H1 (cell line): ENCODE measurements around the gene KIF4A.

Experiments used
- POLR2A ChIP-seq, 2 experiments: IDR thresholded peaks; 1 replicate in 1 of 2; 2 replicates in 1 of 2; pipeline ENCODE4 v1.6.1; 2011; ENCODE audit warnings: low read depth in 2 of 2, low read length in 2 of 2, mild to moderate bottlenecking in 2 of 2; ENCODE audit errors: control extremely low read depth in 1 of 2
- TF ChIP-seq, protein P1 (sequence below), 3 experiments: IDR thresholded peaks; 1 replicate in 2 of 3; 2 replicates in 1 of 3; pipeline versions ENCODE4 v1.5.1 to v1.6.1; 2011; ENCODE audit warnings: low read length in 3 of 3, mild to moderate bottlenecking in 3 of 3, inconsistent platforms in 2 of 3, low read depth in 1 of 3, moderate library complexity in 1 of 3; ENCODE audit not compliant: insufficient read depth in 1 of 3; ENCODE audit errors: control extremely low read depth in 1 of 3

- TF ChIP-seq, protein P1, sequence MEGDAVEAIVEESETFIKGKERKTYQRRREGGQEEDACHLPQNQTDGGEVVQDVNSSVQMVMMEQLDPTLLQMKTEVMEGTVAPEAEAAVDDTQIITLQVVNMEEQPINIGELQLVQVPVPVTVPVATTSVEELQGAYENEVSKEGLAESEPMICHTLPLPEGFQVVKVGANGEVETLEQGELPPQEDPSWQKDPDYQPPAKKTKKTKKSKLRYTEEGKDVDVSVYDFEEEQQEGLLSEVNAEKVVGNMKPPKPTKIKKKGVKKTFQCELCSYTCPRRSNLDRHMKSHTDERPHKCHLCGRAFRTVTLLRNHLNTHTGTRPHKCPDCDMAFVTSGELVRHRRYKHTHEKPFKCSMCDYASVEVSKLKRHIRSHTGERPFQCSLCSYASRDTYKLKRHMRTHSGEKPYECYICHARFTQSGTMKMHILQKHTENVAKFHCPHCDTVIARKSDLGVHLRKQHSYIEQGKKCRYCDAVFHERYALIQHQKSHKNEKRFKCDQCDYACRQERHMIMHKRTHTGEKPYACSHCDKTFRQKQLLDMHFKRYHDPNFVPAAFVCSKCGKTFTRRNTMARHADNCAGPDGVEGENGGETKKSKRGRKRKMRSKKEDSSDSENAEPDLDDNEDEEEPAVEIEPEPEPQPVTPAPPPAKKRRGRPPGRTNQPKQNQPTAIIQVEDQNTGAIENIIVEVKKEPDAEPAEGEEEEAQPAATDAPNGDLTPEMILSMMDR (IDR thresholded peaks at IDR 0.05; ENCODE audit: control extremely low read depth in 1 of 3, insufficient read depth in 1 of 3, low read depth in 1 of 3, low read length in 3 of 3): no peak
- TF ChIP-seq POLR2A (IDR thresholded peaks at IDR 0.05; ENCODE audit: control extremely low read depth in 1 of 2, low read depth in 2 of 2, low read length in 2 of 2): no peak
Observed at GRCh38 chrX:70254909-70255308, 35.0 kb upstream of the KIF4A start.
